ENCODE results near the gene ATP9B.

GRCh38 chr18:79221136-79221535 is 151.9 kb downstream of the ATP9B start:
- no peak for TF ChIP-seq POLR2AphosphoS5 (IDR thresholded peaks at IDR 0.05)
- TF ChIP-seq CTCF (IDR thresholded peaks at IDR 0.05) = no peak
- TF ChIP-seq POLR2A (IDR thresholded peaks at IDR 0.05; ENCODE audit: low read depth) = no peak
